ENCODE data around the gene POU2AF1.

DNA sequence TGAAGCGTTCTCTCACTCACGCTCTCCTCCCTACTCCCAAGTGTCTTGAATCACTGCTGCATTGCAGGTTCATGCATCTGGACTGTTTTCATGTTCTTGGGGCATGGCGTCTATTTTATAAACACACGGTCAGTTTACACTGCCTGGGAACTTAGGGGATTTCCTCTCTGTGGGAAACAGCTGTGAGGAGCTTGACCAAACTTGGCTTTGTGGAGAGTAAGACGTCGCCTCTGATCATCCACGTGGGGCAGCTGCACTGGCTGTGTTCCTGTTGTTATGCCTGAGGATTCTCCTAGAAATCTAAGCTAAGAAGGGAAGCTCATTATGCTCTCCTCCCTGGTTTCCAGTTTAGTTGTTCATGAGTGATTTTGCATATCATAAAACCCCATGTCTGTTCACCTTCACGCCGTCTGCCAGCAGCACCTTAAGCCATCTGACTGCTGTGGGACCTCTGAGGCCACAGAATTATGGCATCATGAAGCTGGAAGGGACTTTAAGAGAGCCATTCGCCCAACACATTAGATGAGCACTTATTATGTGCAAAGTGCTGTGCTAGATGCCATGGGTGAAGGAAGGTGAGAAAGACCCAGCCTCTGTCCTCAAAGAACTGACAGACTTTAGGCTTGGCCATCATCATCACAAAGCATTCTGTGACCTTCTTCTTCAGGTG, 38.8 kb upstream of the POU2AF1 start:
- TF ChIP-seq, protein P1, sequence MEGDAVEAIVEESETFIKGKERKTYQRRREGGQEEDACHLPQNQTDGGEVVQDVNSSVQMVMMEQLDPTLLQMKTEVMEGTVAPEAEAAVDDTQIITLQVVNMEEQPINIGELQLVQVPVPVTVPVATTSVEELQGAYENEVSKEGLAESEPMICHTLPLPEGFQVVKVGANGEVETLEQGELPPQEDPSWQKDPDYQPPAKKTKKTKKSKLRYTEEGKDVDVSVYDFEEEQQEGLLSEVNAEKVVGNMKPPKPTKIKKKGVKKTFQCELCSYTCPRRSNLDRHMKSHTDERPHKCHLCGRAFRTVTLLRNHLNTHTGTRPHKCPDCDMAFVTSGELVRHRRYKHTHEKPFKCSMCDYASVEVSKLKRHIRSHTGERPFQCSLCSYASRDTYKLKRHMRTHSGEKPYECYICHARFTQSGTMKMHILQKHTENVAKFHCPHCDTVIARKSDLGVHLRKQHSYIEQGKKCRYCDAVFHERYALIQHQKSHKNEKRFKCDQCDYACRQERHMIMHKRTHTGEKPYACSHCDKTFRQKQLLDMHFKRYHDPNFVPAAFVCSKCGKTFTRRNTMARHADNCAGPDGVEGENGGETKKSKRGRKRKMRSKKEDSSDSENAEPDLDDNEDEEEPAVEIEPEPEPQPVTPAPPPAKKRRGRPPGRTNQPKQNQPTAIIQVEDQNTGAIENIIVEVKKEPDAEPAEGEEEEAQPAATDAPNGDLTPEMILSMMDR (conservative IDR thresholded peaks at IDR 0.05; ENCODE audit: low read length) = no peak
- TF ChIP-seq EZH2phosphoT487 (IDR thresholded peaks at IDR 0.05; ENCODE audit: borderline replicate concordance) = no peak
